GM12878 (cell line): ENCODE measurements around the gene MANBA.

Experiments used
- EED ChIP-seq: sonication (generic); IDR thresholded peaks from 2 replicates; pipeline ENCODE4 v1.6.1; 2016; ENCODE audit warnings: antibody characterized with exemption, low read depth
- EZH2 ChIP-seq: IDR thresholded peaks from 2 replicates; pipeline ENCODE4 v1.6.1; 2012; ENCODE audit warnings: low read depth, mild to moderate bottlenecking, control low read depth, inconsistent platforms, low read length, borderline replicate concordance; ENCODE audit not compliant: control insufficient read depth
- FOXK2 ChIP-seq: fragments of 450-650 bp; IDR thresholded peaks from 2 replicates; pipeline ENCODE4 v1.6.1; 2017; ENCODE audit warnings: mild to moderate bottlenecking, moderate library complexity
- IRF4 ChIP-seq: IDR thresholded peaks from 2 replicates; pipeline ENCODE4 v1.6.1; 2011; ENCODE audit warnings: low read depth, low read length
- JUND ChIP-seq: IDR thresholded peaks from 2 replicates; pipeline ENCODE4 v1.6.1; 2012; ENCODE audit warnings: low read depth, mild to moderate bottlenecking, low read length, improper control_type of control experiment, moderate library complexity
- TF ChIP-seq, protein P1 (sequence below), 3 experiments: IDR thresholded peaks in 2 of 3; conservative IDR thresholded peaks in 1 of 3; 2 replicates each; pipeline ENCODE4 v1.5.1; 2011; ENCODE audit warnings: low read depth in 3 of 3, low read length in 3 of 3, mild to moderate bottlenecking in 3 of 3, control low read depth in 2 of 3, moderate library complexity in 2 of 3, inconsistent platforms in 1 of 3, mixed read lengths in 1 of 3; ENCODE audit not compliant: control insufficient read depth in 2 of 3, insufficient read depth in 1 of 3; ENCODE audit errors: extremely low read depth in 1 of 3

- TF ChIP-seq, protein P1, sequence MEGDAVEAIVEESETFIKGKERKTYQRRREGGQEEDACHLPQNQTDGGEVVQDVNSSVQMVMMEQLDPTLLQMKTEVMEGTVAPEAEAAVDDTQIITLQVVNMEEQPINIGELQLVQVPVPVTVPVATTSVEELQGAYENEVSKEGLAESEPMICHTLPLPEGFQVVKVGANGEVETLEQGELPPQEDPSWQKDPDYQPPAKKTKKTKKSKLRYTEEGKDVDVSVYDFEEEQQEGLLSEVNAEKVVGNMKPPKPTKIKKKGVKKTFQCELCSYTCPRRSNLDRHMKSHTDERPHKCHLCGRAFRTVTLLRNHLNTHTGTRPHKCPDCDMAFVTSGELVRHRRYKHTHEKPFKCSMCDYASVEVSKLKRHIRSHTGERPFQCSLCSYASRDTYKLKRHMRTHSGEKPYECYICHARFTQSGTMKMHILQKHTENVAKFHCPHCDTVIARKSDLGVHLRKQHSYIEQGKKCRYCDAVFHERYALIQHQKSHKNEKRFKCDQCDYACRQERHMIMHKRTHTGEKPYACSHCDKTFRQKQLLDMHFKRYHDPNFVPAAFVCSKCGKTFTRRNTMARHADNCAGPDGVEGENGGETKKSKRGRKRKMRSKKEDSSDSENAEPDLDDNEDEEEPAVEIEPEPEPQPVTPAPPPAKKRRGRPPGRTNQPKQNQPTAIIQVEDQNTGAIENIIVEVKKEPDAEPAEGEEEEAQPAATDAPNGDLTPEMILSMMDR (IDR thresholded peaks at IDR 0.05 in 2 of 3, conservative IDR thresholded peaks at IDR 0.05 in 1 of 3; ENCODE audit: control insufficient read depth in 2 of 3, extremely low read depth in 1 of 3, insufficient read depth in 1 of 3, low read depth in 3 of 3, low read length in 3 of 3): no peak
- TF ChIP-seq EED (no peak), IRF4 (no peak), EZH2 (no peak), JUND (no peak), FOXK2 (no peak)
These were observed 531 bp upstream of the MANBA start for GRCh38 chr4:102761296-102761701.
